Anterior cingulate cortex (tissue), 58 donors: ENCODE measurements around the gene ABCA7.
A peak's percentile ranks its signal among the peaks of the same experiment; 100 is the strongest.

ENCODE experiments used
- DNase-seq, 58 donors: peaks; one replicate each; lab custom pipeline; 2025; lab: John Stamatoyannopoulos, UW

Gene ABCA7, protein sequence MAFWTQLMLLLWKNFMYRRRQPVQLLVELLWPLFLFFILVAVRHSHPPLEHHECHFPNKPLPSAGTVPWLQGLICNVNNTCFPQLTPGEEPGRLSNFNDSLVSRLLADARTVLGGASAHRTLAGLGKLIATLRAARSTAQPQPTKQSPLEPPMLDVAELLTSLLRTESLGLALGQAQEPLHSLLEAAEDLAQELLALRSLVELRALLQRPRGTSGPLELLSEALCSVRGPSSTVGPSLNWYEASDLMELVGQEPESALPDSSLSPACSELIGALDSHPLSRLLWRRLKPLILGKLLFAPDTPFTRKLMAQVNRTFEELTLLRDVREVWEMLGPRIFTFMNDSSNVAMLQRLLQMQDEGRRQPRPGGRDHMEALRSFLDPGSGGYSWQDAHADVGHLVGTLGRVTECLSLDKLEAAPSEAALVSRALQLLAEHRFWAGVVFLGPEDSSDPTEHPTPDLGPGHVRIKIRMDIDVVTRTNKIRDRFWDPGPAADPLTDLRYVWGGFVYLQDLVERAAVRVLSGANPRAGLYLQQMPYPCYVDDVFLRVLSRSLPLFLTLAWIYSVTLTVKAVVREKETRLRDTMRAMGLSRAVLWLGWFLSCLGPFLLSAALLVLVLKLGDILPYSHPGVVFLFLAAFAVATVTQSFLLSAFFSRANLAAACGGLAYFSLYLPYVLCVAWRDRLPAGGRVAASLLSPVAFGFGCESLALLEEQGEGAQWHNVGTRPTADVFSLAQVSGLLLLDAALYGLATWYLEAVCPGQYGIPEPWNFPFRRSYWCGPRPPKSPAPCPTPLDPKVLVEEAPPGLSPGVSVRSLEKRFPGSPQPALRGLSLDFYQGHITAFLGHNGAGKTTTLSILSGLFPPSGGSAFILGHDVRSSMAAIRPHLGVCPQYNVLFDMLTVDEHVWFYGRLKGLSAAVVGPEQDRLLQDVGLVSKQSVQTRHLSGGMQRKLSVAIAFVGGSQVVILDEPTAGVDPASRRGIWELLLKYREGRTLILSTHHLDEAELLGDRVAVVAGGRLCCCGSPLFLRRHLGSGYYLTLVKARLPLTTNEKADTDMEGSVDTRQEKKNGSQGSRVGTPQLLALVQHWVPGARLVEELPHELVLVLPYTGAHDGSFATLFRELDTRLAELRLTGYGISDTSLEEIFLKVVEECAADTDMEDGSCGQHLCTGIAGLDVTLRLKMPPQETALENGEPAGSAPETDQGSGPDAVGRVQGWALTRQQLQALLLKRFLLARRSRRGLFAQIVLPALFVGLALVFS (N-terminal part only)

DNA sequence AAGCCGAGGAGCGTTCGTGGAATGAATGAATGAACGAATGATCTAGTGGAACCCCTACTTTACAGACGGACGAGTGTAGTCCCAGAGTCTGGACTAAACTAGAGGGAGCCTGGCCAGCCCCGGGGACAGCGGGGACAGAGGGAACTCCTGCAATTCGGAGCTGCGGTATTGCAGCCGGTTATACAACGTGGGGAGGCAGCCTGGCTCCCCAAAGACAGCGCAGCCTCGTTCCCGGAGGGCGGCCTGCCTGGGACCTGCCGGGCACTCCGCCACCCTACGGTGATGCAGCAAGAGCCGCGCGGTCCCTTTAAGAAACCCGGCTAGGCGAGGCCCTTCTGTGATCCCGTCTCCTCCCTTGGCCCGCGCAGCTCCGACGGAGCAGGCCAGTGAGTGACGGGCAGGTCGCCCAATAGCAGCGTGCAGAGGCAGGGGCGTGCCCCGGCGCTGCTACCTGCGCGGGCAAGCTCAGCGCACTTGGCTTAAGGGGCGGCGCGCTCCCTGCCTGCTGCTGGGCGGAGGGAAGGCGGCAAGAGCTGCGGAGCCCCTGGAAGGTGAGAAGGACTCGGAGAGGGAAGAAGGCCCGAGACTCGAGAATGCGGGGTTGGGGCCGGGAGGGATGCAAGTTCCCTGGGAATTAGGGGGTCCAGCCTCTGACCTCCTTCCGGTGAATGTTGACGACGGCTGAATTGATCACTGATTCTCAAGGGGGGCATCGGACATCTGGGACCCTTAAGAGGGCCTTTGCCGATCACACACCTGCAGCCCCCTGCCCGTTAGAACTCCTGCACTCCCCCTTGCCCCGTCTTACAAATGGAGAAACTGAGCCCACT is at the start of gene ABCA7:
TSS of gene ABCA7 (plus strand) at position 462 of the 830 bp plus-strand sequence. CDS start 1,255 bp downstream, outside the sequence.
- peak; percentile 32 to 97 (median 91) for DNase-seq

DNA sequence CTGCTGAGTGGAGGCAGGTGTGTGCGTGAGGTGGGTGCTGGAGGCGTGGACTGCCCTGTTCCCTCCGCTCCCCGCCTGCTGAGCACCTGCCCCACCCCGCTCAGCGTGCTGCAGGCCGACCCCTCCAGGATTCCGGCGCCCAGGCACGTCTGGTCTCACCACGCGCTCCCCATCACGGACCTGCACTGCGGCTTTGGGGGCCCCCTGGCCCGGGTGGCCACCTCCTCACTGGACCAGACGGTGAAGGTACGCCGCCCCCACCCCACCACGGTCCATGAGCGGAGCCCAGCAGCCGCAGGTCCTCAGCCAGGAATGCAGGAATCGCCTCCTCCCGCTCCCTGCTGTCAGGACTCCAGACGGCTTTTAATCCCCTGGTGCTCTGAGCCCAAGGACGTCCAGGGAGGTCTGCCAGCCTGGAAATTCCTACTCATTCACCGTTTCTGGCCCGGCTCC is 49.8 kb upstream of the ABCA7 start:
- no peak for DNase-seq

DNA sequence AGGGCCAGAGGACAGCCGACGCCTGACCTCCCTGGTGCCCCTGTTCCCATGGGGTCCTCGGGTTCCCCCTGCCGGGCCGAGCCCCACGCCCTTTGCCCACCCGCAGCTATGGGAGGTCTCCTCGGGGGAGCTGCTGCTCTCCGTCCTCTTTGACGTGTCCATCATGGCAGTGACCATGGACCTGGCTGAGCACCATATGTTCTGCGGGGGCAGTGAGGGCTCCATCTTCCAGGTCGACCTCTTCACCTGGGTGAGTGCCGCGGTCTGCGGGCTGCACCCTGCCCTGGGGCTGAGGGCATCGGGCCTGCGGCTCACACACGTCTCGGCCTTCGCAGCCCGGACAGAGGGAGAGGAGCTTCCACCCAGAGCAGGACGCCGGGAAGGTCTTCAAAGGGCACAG is 49.2 kb upstream of the ABCA7 start:
- no peak for DNase-seq

DNA sequence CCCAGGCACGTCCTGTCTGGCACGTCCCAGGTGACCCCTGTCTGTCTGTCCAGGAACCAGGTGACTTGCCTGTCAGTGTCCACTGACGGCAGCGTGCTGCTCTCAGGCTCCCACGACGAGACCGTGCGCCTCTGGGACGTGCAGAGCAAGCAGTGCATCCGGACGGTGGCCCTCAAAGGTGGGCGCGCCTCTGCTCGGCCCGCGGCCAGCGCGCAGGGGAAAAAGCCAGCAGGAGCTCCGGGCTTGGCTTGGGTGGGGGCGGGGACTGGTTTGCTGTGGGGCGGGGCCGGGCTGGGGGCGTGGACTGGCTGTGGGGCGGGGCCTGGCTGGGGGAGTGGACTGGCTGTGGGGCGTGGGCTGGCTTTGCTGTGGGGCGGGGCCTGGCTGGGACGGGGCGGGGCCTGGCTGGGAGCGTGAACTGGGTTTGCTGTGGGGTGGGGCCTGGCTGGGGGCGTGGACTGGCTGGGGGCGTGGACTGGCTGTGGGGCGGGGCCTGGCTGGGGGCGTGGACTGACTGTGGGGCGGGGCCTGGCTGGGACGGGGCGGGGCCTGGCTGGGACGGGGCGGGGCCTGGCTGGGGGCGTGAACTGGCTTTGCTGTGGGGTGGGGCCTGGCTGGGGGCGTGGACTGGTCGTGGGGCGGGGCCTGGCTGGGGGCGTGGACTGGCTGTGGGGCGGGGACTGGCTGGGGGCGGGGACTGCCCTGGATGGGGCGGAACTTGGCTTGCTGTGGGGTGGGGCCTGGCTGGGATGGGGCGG is 48.6 kb upstream of the ABCA7 start:
- DNase-seq = peak in 2 of 58 donors; percentile 52 to 66

DNA sequence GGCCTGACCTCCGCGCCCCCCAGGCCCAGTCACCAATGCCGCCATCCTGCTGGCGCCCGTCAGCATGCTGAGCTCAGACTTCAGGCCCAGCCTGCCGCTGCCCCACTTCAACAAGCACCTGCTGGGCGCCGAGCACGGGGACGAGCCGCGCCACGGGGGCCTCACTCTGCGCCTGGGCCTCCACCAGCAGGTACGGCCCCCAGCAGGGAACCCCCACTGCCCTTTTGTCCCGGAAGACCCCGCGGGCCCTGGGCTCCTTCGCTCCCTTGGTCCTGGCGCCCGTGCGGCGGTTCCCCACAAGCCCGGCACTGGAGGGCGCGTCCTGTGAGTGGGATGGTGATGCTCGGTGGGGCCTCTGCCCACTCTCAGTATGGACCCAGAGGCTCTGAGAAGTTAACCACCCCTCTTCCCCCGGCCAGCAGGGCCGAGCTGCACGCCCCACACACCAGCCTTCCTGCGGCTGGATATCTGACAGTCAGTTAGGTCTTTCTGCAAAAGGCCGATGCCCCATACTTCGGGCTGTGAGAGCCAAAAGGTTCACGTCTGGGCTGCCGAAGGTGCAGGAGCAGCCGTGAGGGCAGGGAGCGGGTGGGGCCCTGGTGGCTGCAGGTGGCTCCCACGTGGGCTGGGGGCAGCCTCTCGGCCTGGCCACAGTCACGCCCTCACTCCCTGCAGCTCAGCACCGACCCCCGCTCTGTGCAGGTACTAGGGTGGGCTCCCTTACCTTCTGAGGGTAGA is 47.8 kb upstream of the ABCA7 start:
- DNase-seq = no peak

DNA sequence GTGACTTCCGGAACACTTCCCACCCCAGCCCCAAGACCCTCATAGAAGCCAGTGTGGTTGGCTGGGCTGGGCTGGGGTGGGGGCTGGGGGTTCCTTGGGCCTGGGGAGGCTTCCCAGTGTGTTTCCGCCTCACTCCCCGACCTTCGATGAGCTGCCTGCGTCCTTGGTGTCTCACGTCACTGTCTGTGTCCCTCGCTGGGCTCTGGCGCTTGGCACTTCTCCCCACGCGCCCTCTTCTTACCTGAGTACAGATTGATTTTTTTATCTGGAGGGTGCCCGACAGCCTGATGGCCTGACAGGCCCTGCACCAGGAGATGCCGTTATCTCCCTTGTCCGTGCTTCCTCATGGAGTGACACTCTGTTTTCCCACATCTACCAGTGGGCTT is 47.2 kb upstream of the ABCA7 start:
- no peak for DNase-seq

DNA sequence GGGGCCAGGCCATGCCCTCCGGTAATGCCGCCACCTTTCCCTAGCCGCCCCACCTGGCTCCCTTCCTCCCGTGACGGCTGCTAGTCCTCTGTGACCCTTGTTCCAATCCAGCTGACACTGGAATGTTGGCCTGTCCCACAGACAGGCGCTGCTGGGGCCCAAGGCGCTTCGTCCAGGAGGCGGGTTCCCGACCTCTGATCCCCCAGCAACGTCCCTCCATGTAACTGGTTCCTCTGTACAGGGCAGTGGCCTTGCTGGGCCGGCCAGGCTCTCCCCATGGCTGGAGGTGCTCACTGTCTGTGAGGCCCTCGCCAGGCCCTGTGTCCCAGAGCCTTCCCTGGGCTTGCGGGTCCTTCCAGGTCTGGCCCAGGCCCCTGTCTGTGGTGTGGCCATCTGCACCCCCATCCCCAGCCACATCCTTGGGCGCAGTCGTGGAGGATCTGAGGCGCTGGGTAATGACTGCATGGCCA is 46.5 kb upstream of the ABCA7 start:
- DNase-seq = no peak

DNA sequence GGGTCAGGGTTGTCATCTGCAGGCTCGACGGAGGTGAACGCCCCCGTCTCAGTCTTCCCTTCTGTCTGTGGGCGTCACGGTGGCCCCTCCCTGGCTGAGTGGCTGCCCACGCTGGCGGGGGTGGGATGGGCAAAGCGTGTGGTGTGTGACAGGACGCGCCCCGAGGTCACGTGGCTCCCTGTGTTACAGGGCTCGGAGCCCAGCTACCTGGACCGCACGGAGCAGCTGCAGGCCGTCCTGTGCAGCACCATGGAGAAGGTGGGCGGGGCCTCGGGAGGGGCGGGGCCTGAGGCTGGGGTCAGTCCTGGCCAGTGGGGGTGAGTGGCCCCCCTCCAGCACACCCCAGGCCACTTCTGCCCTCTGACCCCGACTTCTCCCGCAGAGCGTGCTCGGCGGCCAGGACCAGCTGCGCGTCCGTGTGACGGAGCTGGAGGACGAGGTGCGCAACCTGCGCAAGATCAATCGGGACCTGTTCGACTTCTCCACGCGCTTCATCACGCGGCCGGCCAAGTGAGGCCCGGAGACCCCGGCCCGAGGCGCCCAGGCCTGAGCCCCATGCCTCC is 46.0 kb upstream of the ABCA7 start:
- no peak for DNase-seq

DNA sequence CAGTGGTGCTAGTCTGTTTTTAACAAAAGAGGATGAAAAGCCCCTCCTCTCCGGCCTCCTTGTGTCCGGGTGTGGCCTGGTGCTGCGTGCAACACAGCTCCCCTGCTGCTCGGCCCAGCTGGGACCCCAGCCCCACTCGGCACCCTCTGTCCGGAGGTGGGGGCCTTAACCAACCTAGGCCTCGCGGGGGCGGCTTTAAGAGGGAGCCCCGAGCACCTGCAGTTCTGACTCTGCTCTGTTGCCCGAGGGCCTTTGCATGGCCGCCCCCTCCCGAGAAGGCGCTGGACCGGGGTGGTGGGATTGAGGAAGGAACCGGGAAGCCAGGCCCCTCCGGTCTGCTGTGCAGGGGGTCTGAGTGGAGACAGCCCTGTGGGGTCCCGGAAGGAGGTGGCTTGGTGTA is 45.4 kb upstream of the ABCA7 start:
- DNase-seq = no peak

DNA sequence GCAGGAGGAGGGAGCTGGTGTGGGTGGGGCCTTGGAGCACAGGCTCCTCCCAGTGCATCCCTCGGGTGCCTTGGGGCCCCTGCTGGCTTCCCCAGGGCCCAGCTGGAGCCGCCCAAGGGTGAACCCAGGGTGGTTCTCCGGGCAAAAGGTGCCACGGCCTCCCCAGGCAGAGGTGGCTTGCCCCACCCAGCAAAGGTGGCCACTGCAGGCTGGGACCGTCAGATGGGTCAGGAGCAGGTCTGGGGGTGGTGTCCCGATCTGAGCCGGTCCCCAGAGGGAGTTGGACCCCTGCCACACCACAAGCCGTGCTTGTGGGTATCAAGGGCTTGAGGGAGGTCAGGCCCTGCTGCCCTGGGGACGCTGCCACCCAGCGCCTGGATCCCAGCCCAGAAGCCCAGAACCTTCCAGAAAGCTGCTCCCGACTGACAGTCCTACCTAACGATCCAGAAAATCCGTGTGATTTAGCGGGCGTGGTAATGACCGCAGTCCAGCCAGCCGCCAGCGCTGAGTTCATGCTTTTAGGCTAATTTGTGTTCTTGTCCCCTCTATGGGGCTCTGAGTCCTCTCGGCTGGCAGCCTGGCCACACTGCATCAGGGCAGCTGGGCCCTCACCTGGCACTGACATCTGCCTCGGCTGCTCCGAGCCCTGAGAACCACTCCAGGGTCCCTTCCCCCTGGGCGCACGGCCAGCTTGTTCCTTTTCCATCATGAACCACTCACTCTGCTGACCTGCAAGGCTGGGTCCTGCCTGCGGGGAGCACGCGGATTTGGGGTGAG is 44.7 kb upstream of the ABCA7 start:
- DNase-seq = peak in 5 of 58 donors; percentile 15 to 30 (median 20)

DNA sequence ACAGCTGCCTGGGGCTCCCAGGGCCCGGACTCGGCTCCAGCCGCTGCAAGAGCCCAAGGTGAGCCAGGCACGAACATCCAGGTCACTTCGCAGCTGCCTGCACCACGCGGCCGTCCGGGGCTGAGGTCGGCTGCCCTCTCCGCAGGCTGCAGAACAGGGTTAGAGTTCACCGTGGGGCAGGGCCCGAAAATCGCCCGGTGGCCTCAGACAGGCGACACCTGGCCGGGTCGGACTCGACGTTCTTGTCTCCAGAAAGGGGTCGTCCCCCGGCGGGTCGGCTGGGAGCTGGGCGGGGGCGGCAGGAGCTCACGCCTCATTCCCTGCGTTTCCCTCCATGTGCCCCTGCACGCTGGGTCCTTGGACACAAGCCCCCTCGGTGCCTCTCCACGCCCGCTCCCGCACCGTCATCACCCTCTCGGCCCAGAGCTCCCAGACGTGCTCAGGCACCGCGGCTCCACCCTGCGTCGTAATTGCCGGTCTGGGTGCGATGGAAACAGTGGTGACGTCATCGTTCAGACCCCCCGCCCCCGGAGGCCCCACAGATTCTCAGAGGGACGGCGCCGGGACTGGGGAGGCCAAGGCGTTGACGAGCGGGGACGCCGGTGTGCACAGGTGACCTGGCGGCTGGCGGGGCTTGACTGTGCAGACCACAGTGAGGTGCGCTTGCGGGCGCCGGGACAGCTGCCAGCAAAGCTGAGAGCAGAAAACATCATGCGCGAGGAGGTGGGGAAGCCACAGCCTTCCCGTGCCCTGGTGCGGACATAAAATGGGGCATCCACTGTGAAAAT is 43.7 kb upstream of the ABCA7 start:
- peak in 2 of 58 donors; percentile 9 to 15 for DNase-seq

DNA sequence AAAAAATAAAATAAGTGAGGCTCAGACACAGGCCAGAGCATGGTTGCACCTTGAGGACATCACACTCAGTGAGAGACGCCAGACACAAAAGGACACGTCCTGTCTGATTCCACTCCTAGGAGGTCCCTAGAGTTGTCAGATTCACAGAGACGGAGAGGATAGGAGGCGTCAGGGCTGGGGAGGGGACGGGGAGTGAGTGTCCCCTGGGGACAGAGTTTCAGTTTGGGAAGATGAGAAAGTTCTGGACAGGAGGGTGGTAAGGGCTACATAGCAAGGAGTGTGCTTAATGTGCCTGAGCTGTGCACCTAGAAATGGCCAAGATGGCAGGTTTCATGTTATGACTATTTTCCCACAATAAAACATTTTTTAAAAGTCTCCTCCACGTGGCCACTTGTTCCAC is 41.8 kb upstream of the ABCA7 start:
- DNase-seq = no peak

DNA sequence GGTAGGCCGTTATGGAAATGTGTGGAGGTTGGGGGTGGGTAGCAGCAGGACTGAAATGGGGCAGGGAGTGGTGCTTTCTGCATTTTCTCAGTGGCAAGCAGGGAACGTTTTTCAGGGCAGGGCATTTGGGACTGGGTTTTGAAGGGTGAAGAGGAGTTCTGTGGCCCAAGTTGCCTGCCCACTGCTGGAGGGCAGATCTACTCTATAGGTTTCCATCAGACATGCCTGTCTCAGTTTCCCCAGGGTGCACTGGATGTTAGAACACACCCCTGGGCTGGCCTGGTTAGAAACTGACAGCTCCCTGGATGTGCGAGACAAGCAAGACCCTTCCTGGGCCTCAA is 40.6 kb upstream of the ABCA7 start:
- no peak for DNase-seq

DNA sequence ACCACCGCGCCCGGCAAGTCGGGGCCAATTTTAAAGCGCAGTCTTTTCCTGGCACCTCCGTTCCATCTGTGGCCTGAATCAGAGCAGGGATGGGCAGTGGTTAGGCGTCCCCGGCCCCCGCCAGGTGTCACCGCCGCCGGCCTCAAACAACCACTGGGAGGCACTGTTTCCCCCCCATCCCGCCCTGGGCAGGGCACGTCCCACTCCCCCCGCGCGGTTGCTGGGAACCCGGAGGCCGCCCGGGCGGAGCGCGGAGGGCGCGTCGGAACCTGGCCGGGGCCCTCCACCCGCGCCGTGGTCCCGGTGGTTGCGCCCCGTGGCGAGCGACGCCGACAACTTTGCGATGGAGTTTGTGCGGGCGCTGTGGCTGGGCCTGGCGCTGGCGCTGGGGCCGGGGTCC is 39.8 kb upstream of the ABCA7 start, which contains the start of gene GRIN3B:
TSS of gene GRIN3B (plus strand) at position 325 of the 400 bp plus-strand sequence. CDS start at position 344, 19 bp downstream.
- peak in 1 of 58 donors; percentile 8 for DNase-seq

DNA sequence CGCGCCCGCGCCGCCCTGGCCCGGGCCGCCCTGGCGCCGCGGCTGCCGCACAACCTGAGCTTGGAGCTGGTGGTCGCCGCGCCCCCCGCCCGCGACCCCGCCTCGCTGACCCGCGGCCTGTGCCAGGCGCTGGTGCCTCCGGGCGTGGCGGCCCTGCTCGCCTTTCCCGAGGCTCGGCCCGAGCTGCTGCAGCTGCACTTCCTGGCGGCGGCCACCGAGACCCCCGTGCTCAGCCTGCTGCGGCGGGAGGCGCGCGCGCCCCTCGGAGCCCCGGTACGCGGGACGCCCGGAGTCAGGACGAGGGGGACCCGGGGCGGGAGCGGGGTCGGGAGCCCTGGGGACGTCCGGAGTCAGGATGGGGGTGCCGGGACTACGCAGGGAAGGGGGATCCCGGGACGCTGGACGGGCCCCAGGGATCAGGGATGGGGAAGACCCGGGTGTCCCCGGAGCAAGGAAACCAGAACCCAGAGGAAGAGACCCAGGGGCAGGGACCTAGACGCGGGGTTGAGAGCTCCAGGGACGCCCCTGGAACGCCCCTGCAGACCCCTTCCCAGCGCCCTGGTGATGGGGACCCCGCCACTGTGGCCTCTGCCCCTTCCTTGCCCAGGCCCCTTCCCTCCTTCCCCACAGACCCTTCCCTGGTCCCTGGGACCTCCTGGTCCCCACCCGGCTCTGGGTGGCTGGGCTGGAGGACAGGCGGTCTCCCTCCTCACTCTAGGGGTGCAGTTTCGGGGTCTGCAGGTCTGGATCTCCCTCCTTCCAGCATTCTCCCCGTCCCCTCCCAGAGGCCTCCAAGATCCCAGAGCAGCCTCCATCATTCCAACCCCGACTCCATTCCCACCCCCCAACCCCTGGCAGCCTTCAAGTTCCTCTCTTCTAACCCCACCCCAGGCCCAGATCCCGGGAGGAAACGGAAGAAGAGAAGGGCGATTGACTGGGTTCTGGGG is 39.0 kb upstream of the ABCA7 start:
- no peak for DNase-seq
